ENCODE measurements around the gene PIGW.
A peak's percentile ranks its signal among the peaks of the same experiment; 100 is the strongest.
"Not testable (repeated sequence)": the region's sequence is repeated elsewhere in the genome, so short reads cannot be mapped to it uniquely, and the experiment has no call there.

Gene PIGW

DNA sequence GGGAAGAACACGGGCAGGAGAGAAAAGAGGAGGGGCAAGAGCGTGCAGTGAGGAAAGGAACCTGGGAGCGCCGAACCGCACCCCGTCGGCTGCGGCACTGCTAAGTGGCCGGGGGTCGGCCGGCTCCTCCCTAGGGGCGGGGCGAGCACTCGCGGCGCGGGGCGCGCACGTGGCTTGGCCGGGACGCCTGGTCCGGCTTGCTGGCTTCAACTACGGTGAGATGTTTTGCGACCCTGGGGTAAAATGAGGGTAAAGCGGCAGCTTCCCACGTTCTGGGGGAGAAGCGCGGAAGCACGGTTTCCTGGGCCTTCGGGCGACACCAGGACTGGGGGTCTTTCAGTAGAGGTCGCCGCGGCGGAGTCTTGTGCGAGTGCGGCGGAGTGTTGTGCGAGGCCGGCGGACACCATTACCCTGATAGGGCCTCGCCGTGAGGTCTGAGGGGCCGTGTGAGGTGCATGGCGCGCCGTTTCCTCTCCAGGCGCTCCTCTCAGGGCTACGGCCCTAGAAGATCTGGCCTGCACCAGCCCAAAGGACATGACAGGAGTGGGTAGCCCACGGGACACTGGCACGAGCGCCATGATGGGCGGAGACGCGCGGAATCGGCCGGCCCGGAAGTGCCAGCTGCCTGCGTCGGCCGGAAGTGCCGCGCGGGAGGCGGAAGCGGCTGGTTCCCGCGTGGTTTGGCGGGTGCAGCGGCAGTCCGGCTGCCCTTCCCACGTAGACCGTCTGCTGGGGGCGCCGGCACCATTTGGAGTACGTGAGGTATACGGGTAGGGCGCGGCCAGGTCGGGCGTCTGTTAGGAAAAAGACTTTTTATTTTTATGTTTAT is at the start of gene PIGW, which contains the start of gene MYO19:
PIGW (plus strand) TSS at position 148 of the 829 bp plus-strand sequence. CDS start 2,115 bp downstream, outside the sequence.
MYO19 (minus strand) TSS at position 29 of the 829 bp plus-strand sequence. CDS start 2,330 bp downstream, outside the sequence.
- DNase-seq = peak; percentile 96

GRCh38 chr17:36485027-36485426 is 49.8 kb upstream of the PIGW start:
- DNase-seq = no peak

DNA sequence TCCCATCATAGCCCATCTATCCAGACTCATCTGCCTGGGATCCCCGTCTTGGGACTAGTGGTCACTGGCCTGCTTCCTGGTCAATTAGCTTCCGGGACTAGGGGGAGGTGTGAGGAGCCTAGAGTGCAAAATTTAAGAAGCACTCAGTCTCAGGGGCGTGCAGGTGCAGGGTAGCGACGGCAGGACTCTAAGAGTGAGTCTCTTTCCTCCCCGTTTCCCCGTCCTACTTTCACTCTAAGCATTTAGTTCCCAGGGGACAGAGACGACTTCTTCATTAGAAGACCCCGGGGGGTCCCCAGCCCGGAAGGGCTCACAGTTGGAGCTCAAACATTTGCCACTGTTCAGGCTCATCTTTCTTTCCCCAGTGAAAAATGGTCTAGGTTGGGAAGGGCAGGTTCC is 49.0 kb upstream of the PIGW start:
- DNase-seq = no peak

DNA sequence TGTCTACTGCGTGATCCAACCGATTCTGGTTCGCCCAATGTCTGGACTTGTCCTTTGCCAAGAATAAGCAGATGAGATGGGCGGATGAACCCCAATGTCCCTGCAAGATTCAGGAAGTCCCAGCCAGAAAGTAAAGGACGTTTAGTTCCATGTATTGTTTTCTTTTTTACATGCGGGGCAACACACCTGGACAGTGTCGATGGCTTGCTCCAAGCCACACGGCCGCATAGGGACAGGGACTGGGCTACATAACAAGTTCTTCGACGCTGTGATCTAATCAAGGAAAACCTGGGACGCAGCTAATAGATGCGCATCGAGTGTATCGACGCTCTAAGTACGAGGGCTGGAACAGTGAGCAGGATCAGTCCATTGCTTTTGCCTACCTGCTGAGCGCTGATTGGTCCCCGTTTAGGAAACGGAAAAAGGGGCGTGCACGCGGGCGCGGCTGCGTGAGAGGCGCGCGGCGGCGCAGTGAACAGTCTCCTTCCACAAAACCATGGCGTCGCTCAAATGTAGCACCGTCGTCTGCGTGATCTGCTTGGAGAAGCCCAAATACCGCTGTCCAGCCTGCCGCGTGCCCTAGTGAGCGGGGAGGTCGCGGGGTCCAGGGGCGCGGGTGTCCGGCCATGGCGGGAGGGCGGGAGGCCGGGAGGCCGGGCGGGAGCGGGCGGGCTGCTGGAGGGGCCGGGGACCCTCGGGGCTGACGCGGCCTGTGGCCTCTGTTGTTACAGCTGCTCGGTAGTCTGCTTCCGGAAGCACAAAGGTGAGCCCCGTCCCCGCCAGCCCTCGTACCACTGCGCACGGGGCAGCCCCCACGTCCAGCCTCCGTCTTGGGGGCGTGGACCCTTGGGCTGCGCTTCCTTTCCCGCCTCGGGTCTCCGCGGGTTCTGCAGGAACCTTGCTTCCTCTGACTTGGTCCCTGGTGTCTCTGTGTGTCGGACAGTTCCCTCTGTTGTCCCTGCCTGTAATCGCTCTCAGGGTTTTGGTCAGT is 48.3 kb upstream of the PIGW start, which contains the start of gene ZNHIT3:
ZNHIT3 (plus strand) TSS at position 478 of the 991 bp plus-strand sequence; CDS start at position 497, 19 bp downstream.
- DNase-seq = peak; percentile 98

GRCh38 chr17:36493956-36494355 is 40.8 kb upstream of the PIGW start:
- no peak for DNase-seq

DNA sequence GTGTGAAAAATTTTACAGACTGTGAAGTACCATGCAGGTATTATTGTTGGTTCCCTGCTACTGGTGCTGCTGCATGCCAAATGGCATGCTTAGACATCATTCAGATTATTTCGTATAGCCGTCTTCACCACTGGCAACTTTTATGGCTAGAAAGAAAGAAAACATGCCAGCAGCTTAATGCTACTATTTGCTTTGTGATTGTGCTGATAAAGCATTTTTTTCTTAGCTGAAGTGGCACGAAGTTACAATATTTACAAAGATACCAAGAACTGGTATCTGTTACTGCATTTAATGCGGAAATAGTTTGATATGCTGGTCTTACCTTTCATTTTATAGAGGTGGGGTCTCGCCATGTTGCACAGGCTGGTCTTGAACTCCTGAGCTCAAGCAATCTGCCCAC is 40.1 kb upstream of the PIGW start:
- DNase-seq = no peak

DNA sequence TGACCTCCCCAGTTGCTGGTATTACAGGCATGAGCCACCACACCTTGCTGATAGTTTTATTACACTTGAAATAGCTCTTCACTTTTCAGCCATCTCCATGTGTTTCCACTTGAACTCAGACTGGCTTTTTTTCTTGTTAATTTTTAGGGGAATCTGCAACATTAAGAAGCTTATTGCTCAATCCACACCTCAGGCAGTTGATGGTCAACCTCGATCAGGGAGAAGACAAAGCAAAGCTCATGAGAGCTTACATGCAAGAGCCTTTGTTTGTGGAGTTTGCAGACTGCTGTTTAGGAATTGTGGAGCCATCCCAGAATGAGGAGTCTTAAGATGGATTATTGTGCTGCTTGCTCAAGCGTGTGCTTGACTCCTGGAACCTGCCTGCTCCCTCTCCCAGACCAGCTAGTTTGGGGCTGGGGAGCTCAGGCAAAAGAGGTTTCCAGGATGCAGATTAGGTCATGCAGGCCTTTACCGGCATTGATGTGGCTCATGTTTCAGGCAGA is 39.7 kb upstream of the PIGW start:
- no peak for DNase-seq

GRCh38 chr17:36496018-36496789 is 38.6 kb upstream of the PIGW start:
- peak; percentile 44 for DNase-seq

DNA sequence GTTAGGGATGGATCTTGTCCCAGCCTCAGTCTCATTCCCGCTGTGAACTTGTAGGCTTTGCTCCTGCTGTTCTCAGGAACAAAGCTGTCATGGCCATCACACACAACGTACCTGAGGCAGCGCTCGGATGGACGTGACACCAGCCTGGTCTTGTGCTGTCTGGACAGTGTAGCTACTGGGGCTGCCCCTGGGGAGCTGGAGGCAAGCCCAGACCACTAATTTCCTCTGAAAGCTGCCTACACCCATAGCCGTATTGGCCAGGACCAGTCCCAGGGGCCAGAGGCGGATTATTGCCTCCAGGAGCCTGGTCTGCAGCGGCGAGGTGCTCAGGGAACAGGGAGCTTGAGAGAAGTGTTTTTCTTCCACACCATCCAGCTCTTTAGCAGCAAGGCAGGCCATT is 36.6 kb upstream of the PIGW start:
- DNase-seq = no peak

DNA sequence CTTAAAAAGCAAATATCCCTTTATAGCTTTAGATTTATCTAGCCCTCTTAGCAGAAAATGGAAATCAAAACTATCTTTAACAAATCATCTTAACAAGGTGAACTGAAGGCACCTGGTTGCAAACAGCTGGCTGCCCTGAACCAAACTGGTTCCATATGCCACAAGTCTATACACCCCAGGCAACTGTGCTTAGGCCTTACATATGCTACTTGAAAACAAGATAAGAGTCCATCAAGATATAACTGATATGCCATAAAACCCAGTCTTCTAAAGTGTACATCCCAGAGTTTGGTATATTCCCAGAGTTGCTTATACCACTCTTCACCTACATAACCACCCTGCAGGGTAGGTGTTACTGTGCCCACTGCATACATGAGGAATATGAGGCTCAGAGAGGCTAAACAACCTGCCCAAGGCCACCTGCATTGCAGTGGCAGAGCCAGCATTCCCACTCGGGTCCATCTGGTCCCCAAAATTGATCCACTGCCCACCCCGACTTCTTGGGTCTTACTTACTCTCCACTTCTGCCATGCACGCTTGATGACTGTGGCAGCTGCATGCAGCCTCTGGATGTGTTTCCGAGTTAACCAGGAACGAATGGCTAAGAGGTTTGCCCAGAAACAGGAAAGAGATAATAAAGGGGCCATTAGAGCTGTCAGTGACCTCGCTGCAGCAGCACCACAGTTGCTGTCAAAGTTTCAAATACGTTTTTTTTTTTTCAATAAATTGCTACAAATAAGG is 36.1 kb upstream of the PIGW start:
- no peak for DNase-seq

DNA sequence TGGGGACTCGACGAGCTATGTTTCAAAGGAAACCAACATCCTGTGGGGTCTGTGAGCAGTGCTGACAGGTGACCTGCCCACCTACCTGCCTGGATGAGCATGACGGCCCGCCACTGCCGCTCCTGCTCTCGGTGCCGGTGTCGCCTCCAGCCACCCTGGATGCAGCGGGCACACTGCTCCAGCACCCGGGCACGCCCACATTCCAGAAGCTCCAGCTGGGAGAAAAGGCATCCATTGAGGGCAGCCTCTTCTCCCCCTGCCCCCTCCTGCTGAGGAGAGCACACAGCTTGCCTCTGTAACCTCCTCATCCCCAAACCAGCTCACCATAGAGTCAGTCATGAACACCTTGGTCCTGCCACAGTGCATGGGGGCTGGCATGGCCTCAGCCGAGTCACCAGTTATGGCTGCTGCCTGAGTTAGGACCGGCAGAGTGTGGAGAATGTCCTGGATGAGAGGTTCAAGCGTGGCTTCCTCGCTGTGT is 34.0 kb upstream of the PIGW start:
- no peak for DNase-seq

- no peak for DNase-seq
These were observed 33.4 kb upstream of the PIGW start for GRCh38 chr17:36501351-36501750.

DNA sequence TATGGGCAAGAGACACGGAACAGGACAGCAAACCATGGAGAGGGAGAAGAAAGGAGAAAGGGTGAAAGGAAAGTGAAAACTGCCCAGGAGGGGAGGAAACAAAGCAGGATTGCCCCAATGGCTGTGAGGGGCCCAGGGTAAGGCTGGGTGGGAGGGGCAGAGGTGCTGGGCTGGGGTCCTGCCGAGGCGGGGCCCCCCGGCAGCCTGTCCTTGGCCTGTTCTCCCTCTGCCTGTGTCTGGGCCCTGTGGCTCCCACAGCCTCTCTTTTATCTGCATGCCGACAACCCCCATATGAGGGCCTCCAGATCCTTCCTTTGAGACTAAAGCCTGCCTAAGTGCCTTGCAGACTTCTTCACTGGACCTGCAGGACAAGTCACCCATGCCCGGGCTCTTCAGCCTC is 32.8 kb upstream of the PIGW start:
- no peak for DNase-seq

GRCh38 chr17:36503456-36504155 is 31.2 kb upstream of the PIGW start:
- DNase-seq = no peak

DNA sequence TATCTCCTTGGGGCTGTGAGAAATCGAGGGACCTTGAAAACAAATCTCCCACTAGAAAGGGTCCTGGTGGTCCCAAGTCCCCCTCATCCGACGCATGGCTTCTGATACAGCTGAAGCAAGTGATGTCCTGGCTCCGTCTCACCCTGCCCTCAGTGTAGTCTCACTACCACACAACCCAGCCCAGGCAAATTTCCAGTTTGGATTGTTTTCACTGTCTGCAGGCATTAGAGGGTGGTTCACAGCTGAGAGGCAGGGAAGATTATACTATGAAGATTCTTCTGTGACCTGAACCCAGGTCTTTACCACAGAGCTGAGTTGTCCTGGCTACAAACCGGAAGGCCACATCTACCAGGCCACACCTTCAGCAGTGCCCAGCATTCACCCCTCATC is 30.6 kb upstream of the PIGW start:
- DNase-seq = no peak

DNA sequence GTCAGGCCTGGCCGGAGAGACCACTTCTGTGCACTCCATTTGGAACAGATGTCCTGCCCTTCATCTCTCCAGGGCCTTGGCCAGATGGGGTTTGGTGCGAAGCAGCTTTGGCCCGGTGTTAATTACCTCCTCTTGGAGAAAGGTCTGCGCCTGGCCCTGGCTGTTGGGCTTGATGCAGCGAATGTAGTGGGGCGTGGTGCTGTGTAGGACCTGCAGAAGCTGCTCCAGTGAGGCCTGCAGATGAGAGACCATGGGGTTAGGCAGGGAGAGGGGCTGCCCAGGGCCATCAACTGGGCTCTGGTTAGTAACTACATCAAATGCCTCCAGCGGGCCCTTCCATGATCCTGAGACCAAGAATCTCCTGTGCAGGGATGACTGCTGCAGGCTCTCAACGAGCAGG is 29.6 kb upstream of the PIGW start:
- DNase-seq = no peak

GRCh38 chr17:36506249-36506826 is 28.4 kb upstream of the PIGW start:
- DNase-seq = no peak

DNA sequence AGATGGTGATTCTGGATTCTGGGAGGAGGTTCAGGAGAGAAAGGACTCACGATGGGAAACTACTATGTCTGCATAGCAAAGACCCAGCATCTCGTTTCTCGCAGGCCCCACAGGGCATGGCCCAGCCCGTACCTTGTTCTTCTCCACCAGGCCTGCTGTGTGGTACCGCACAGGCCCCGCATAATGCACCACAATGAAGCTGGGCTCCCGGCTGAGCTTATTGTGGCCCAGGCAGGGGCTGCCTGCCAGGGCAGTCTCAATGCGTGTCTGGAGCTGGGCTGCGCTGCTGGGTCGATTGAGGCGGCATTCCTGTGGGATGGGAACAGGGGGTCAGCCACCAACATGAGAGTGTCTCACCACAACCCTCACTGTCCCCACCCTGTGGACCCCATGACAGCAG is 28.0 kb upstream of the PIGW start:
- DNase-seq = no peak

DNA sequence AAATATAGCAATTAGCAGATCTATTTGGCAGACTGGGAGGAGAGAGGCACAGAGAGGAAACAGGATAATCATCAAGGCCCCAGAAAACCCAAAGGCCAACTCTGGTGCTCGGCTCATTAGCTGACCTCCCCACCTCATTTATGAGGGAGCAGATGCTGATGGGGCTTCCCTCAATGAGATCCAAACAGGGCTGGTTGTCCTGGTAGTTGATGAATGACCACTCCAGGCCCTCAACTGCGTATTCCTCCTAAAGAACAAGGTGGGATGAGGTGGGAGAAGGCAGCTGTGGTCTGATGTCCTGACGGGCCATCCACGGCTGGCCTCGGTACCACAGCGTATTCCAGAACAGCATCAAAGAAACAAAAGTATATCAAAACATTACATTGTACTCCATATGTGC is 27.5 kb upstream of the PIGW start:
- DNase-seq = no peak

GRCh38 chr17:36508439-36508838 is 26.3 kb upstream of the PIGW start:
- not testable (repeated sequence) for DNase-seq

All from NCI-H82 (cell line).